Endothelial cell of umbilical vein (primary cell): ENCODE results near the gene AGBL3. TPM values are rescaled to one million over a fixed set of nuclear protein-coding genes. Genes with fewer than 3 reads are reported as not detected.

Source experiments
- BruUV-seq: library from RNA; stranded (reverse); fragments of 400-500 nt; replicated peaks from 2 replicates; lab custom pipeline; 2021; lab: Mats Ljungman, UMichigan
- CTCF ChIA-PET: fragments of 300-600, 350-600 bp; sonication (Branson Sonifier 250); formaldehyde crosslinking; loops from one replicate; lab custom pipeline; 2021; ENCODE audit warnings: antibody characterized with exemption, inconsistent platforms; lab: Charles Lee
- POLR2A ChIA-PET: fragments of 300-600, 350-600 bp; sonication (Branson Sonifier 250); formaldehyde crosslinking; loops from one replicate; lab custom pipeline; 2021; ENCODE audit warnings: antibody characterized with exemption, inconsistent platforms; lab: Charles Lee
- DNase-seq: peaks from one replicate; pipeline ENCODE4 v3.0.0-alpha.2; 2011; ENCODE audit warnings: low read depth, low spot score
- FAIRE-seq: peaks from 2 replicates; lab custom pipeline; 2011; peaks lifted over from hg19 to GRCh38; lab: Jason Lieb, UNC
- H2AFZ ChIP-seq: 2 replicates; pipeline ENCODE4 v1.6.0; 2012; ENCODE audit warnings: low read depth, low read length, control low read depth, inconsistent platforms
- H3K27ac ChIP-seq: 2 replicates; pipeline ENCODE4 v1.5.1; 2011; ENCODE audit warnings: low read depth, mild to moderate bottlenecking, control low read depth, low read length, moderate library complexity; ENCODE audit not compliant: insufficient read depth
- H3K27me3 ChIP-seq, 2 experiments: 2 replicates each; pipeline versions ENCODE4 v1.6.0 to v1.6.1; 2011; ENCODE audit warnings: low read length in 2 of 2, mixed read lengths in 1 of 2; ENCODE audit not compliant: control insufficient read depth in 2 of 2, insufficient read depth in 2 of 2
- H3K36me3 ChIP-seq, 2 experiments: 2 replicates in 1 of 2; 3 replicates in 1 of 2; pipeline ENCODE4 v1.5.1; 2011; ENCODE audit warnings: low read length in 2 of 2, mild to moderate bottlenecking in 1 of 2, moderate library complexity in 1 of 2; ENCODE audit not compliant: control insufficient read depth in 2 of 2, insufficient read depth in 2 of 2; ENCODE audit errors: extremely low read depth in 1 of 2
- H3K4me1 ChIP-seq: 3 replicates; pipeline ENCODE4 v1.5.1; 2011; ENCODE audit warnings: mild to moderate bottlenecking, low read length; ENCODE audit not compliant: control insufficient read depth, insufficient read depth; ENCODE audit errors: extremely low read depth
- H3K4me2 ChIP-seq: 2 replicates; pipeline ENCODE4 v1.6.1; 2011; ENCODE audit warnings: low read length, control low read depth, mixed read lengths; ENCODE audit not compliant: insufficient read depth
- H3K4me3 ChIP-seq, 3 experiments: fragments of 200-600 bp in 1 of 3; sonication (generic), shearing (Covaris generic) in 1 of 3; replicated peaks in 1 of 3; 2 replicates each; pipeline ENCODE4 v1.5.1; 2011 to 2016; ENCODE audit warnings: control low read depth in 3 of 3, low read length in 3 of 3, mild to moderate bottlenecking in 2 of 3, inconsistent platforms in 1 of 3, low read depth in 1 of 3, moderate library complexity in 1 of 3; ENCODE audit not compliant: insufficient read depth in 1 of 3
- H3K79me2 ChIP-seq: 2 replicates; pipeline ENCODE4 v1.6.0; 2012; ENCODE audit warnings: low read length, inconsistent platforms; ENCODE audit not compliant: control insufficient read depth, insufficient read depth
- H3K9ac ChIP-seq: replicated peaks from 2 replicates; pipeline ENCODE3; 2011; ENCODE audit warnings: low read length, control low read depth; ENCODE audit not compliant: insufficient read depth; ENCODE audit errors: extremely low read depth
- H3K9me1 ChIP-seq: replicated peaks from 3 replicates; pipeline ENCODE4 v1.6.0; 2011; ENCODE audit warnings: mild to moderate bottlenecking, low read length; ENCODE audit not compliant: control insufficient read depth, insufficient read depth; ENCODE audit errors: extremely low read depth
- H3K9me3 ChIP-seq: replicated peaks from 2 replicates; pipeline ENCODE4 v1.5.1; 2012; ENCODE audit warnings: low read length, inconsistent platforms; ENCODE audit not compliant: control insufficient read depth, insufficient read depth
- H4K20me1 ChIP-seq: replicated peaks from 2 replicates; pipeline ENCODE3; 2011; ENCODE audit warnings: mild to moderate bottlenecking, low read length; ENCODE audit not compliant: control insufficient read depth, insufficient read depth; ENCODE audit errors: extremely low read depth
- CTCF ChIP-seq, 2 donors: IDR thresholded peaks; 1 replicate in 1 of 2; 2 replicates in 1 of 2; pipeline ENCODE4 v1.5.1; 2011; ENCODE audit warnings: low read length in 2 of 2, mild to moderate bottlenecking in 2 of 2, moderate library complexity in 2 of 2, control low read depth in 1 of 2, inconsistent platforms in 1 of 2, low read depth in 1 of 2; ENCODE audit not compliant: insufficient read depth in 1 of 2; ENCODE audit errors: extremely low read depth in 1 of 2
- EZH2 ChIP-seq: IDR thresholded peaks from 2 replicates; pipeline ENCODE4 v1.6.1; 2012; ENCODE audit warnings: borderline replicate concordance, low read depth, mild to moderate bottlenecking, moderate library complexity, low read length, inconsistent platforms; ENCODE audit not compliant: severe bottlenecking
- FOS ChIP-seq: IDR thresholded peaks from 2 replicates; pipeline ENCODE4 v1.6.1; 2011; ENCODE audit warnings: mild to moderate bottlenecking, low read length, moderate library complexity, borderline replicate concordance; ENCODE audit not compliant: insufficient read depth
- GATA2 ChIP-seq: IDR thresholded peaks from 2 replicates; pipeline ENCODE4 v1.7.0; 2011; ENCODE audit warnings: low read depth, mild to moderate bottlenecking, moderate library complexity, mixed read lengths, low read length; ENCODE audit not compliant: insufficient read length, insufficient read depth
- MAX ChIP-seq: IDR thresholded peaks from 2 replicates; pipeline ENCODE4 v1.6.1; 2011; ENCODE audit not compliant: insufficient read depth, insufficient read length
- POLR2A ChIP-seq: IDR thresholded peaks from 2 replicates; pipeline ENCODE4 v1.6.1; 2012; ENCODE audit warnings: low read depth, mild to moderate bottlenecking, control low read depth, low read length
- POLR2AphosphoS5 ChIP-seq: IDR thresholded peaks from 2 replicates; pipeline ENCODE4 v1.6.1; 2012; ENCODE audit warnings: low read depth, mild to moderate bottlenecking, control low read depth, low read length, moderate library complexity; ENCODE audit not compliant: insufficient read depth
- dilution Hi-C: fragments of 300-500 bp; cut with MboI; formaldehyde crosslinking; loops from one replicate; pipeline ENCODE4 v1.15.0; 2019; ENCODE audit warnings: low sequenced_read_pairs; ENCODE audit not compliant: extremely low pct_ligation_motif_present
- intact Hi-C: fragments of 100-400 bp; cut with micrococcal nuclease; formaldehyde crosslinking; loops from one replicate; pipeline ENCODE4 v1.10.0; 2022
- polyA plus RNA-seq, 4 experiments: library from polyadenylated mRNA; depleted of rRNA in 3 of 4; stranded (reverse) in 3 of 4; unstranded in 1 of 4; fragments of >200 nt; gene quantifications; 2 replicates each; pipeline versions ENCODE4 v1.2.1 to v1.2.3, GENCODE V29; 2011 to 2012; ENCODE audit warnings: missing spikeins in 1 of 4
- total RNA-seq: library from RNA; stranded (reverse); gene quantifications from 2 replicates; pipeline ENCODE4 v1.2.3, GENCODE V29; 2021

The AGBL3 gene
- total and polyA plus RNA-seq, 2 donors (not counting 3 experiments of a cell fraction or from before 2014, with no cell fraction given) = 0.97 to 3.2 TPM

GRCh38 chr7:135154734-135155133 lies 168.4 kb downstream of the AGBL3 start:
- FAIRE-seq = no peak
- ChIA-PET POLR2A (no interaction called here), CTCF (no interaction called here)
- no peak overlapping the region for H3K4me3 ChIP-seq
- no peak for DNase-seq
- H2AFZ ChIP-seq = no peak overlapping the region
- no peak overlapping the region for H3K9ac ChIP-seq
- TF ChIP-seq CTCF (IDR thresholded peaks at IDR 0.05; ENCODE audit: extremely low read depth in 1 of 2, insufficient read depth in 1 of 2, low read depth in 1 of 2, low read length in 2 of 2) = no peak
- no peak for TF ChIP-seq MAX
- no peak for TF ChIP-seq POLR2A
- TF ChIP-seq GATA2 = no peak
- no peak for TF ChIP-seq POLR2AphosphoS5
- no peak for TF ChIP-seq EZH2
- TF ChIP-seq FOS = no peak
- H3K36me3 ChIP-seq = no peaks in the 10 kb centered on the region
- no peaks in the 10 kb centered on the region for H3K79me2 ChIP-seq
- intact Hi-C loops (no loop called here), dilution Hi-C loops (no loop called here)
- H4K20me1 ChIP-seq = no peaks in the 10 kb centered on the region
- no peak overlapping the region for H3K27ac ChIP-seq
- no peaks in the 10 kb centered on the region for H3K27me3 ChIP-seq
- H3K4me1 ChIP-seq = peaks cover 31% of the 10 kb centered on the region
- BruUV-seq = no TSS peak
- H3K9me1 ChIP-seq = no peaks in the 10 kb centered on the region
- H3K9me3 ChIP-seq = no peaks in the 10 kb centered on the region
- H3K4me2 ChIP-seq = no peak overlapping the region
